Upper lobe of right lung (tissue), 1 donor: ENCODE measurements around the gene SLC9A9. TPM values are rescaled to one million over a fixed set of nuclear protein-coding genes. Genes with fewer than 3 reads are reported as not detected.

Experiments
- ATAC-seq: fragments of 200-7000 bp; cut with Tn5 transposase; one replicate; pipeline ENCODE4 v1.9.1; 2020; ENCODE audit warnings: mild to moderate bottlenecking, moderate library complexity
- DNase-seq: peaks from one replicate; pipeline ENCODE4 v3.0.0-alpha.2; 2020
- H3K27ac ChIP-seq: fragments of 200-600 bp; one replicate; pipeline ENCODE4 v1.8.0; 2022
- H3K27me3 ChIP-seq: fragments of 200-600 bp; one replicate; pipeline ENCODE4 v1.8.0; 2022; ENCODE audit warnings: mild to moderate bottlenecking
- H3K36me3 ChIP-seq: fragments of 200-600 bp; one replicate; pipeline ENCODE4 v1.8.0; 2022
- H3K4me1 ChIP-seq: fragments of 200-600 bp; one replicate; pipeline ENCODE4 v1.8.0; 2022
- H3K4me3 ChIP-seq: fragments of 200-600 bp; one replicate; pipeline ENCODE4 v1.8.0; 2022; ENCODE audit warnings: mild to moderate bottlenecking
- H3K9me3 ChIP-seq: fragments of 200-600 bp; one replicate; pipeline ENCODE4 v1.8.0; 2022
- intact Hi-C: fragments of 100-400 bp; cut with DNase I; formaldehyde crosslinking; loops from one replicate; pipeline ENCODE4 v1.11.0; 2022
- total RNA-seq: library from RNA; stranded (reverse); fragmentation: NEBNext Ultra II Directional; extraction: Animal tissue kit (Norgen Biotek cat#: 25700); gene quantifications from one replicate; pipeline ENCODE4 v1.2.1, GENCODE V29; 2021
- TF ChIP-seq, protein P1 (sequence below): fragments of 200-600 bp; IDR thresholded peaks from one replicate; pipeline ENCODE4 v1.8.0; 2022; ENCODE audit warnings: antibody characterized with exemption
- donor health status: DM: no; HTN: yes; CAD: no; lungs with severe emphysema.

SLC9A9 gene
- total RNA-seq, 1 donor from 2014 or later, result 13.3 TPM

DNA sequence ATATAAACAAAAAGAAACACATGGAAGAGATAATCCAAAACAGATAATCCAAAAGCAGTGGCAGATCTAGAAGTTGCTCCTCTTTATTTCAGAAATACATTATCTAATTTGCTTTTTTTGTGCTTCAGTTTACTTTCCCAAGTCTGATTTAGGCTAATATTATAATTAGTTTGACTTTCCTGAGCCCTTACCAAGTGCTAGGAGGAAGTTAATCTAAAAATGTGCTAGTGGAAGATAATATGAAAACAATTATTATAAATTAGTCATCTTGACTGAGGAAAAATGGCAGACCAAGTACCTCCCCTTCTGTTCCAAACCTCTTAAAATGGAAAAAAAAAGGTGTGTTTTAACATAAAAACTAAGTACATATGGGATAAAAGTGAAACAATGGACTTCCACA, 17.5 kb downstream of the SLC9A9 start:
- TF ChIP-seq, protein P1, sequence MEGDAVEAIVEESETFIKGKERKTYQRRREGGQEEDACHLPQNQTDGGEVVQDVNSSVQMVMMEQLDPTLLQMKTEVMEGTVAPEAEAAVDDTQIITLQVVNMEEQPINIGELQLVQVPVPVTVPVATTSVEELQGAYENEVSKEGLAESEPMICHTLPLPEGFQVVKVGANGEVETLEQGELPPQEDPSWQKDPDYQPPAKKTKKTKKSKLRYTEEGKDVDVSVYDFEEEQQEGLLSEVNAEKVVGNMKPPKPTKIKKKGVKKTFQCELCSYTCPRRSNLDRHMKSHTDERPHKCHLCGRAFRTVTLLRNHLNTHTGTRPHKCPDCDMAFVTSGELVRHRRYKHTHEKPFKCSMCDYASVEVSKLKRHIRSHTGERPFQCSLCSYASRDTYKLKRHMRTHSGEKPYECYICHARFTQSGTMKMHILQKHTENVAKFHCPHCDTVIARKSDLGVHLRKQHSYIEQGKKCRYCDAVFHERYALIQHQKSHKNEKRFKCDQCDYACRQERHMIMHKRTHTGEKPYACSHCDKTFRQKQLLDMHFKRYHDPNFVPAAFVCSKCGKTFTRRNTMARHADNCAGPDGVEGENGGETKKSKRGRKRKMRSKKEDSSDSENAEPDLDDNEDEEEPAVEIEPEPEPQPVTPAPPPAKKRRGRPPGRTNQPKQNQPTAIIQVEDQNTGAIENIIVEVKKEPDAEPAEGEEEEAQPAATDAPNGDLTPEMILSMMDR, result no peak
- H3K9me3 ChIP-seq, result no peaks in the 10 kb centered on the region
- no peaks in the 10 kb centered on the region for H3K27me3 ChIP-seq
- H3K36me3 ChIP-seq, result no peaks in the 10 kb centered on the region
- H3K4me3 ChIP-seq, result no peak overlapping the region
- peaks cover 13% of the 10 kb centered on the region for H3K4me1 ChIP-seq
- intact Hi-C loops, result no loop called here
- no peak overlapping the region for H3K27ac ChIP-seq
- ATAC-seq (no peak), DNase-seq (no peak)

GRCh38 chr3:143830063-143830462, 18.2 kb downstream of the SLC9A9 start:
- peaks cover 14% of the 10 kb centered on the region for H3K4me1 ChIP-seq
- no peak overlapping the region for H3K27ac ChIP-seq
- no peak overlapping the region for H3K4me3 ChIP-seq
- no peaks in the 10 kb centered on the region for H3K27me3 ChIP-seq
- intact Hi-C loops, result no loop called here
- ATAC-seq, result no peak
- TF ChIP-seq, protein P1, result no peak
- no peaks in the 10 kb centered on the region for H3K36me3 ChIP-seq
- DNase-seq, result no peak
- H3K9me3 ChIP-seq, result no peaks in the 10 kb centered on the region

- TF ChIP-seq, protein P1, result no peak
- Histone ChIP-seq H3K9me3 (no peaks in the 10 kb centered on the region), H3K27me3 (no peaks in the 10 kb centered on the region), H3K4me1 (peaks cover 27% of the 10 kb centered on the region), H3K27ac (no peak overlapping the region), H3K36me3 (no peaks in the 10 kb centered on the region), H3K4me3 (no peak overlapping the region)
- ATAC-seq (no peak), DNase-seq (no peak)
- intact Hi-C loops, result no loop called here
Measured at GRCh38 chr3:143827425-143827824, 20.8 kb downstream of the SLC9A9 start.

DNA sequence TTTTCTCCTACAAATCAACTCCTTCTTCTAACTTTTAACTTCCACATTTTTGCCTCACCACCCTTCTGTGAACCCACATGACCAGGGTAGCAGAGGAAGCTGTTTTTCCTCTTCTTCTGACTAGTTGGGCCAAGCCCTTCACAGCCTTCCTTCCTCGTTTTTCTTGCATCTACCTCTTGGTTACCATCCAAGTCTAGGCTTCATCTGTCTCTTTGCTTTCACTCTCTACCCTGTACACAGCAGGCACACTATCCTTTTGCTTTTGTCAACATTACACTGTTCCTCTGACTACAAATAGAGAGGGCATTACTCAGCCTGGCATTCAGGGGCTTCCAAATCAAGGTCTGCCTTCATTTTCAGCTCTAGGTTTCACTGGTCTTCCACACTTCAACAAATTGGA, 22.0 kb downstream of the SLC9A9 start:
- ATAC-seq (peak; percentile 82), DNase-seq (no peak)
- H3K4me1 ChIP-seq, result peaks cover 31% of the 10 kb centered on the region
- H3K9me3 ChIP-seq, result no peaks in the 10 kb centered on the region
- no peaks in the 10 kb centered on the region for H3K36me3 ChIP-seq
- H3K27me3 ChIP-seq, result no peaks in the 10 kb centered on the region
- intact Hi-C loops, result no loop called here
- no peak overlapping the region for H3K4me3 ChIP-seq
- TF ChIP-seq, protein P1, result no peak
- H3K27ac ChIP-seq, result no peak overlapping the region

DNA sequence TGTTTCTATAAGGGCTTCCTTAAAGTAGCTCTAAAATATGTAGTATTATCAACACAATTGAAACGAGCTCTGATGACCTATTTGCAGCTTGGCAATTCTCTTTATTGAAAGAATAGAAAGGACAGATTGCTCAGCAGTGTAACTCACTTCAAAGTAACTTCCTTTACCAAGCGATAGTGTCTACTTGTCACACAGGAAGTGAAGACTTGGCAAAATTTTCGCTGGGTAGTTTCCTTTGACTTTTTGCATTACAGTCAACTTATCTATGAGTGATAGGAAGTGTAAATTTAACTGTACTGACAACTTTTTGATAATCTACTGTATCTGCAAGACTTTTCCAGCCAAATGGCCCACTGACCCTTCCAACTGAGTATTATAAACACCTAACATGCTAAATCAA, 22.8 kb downstream of the SLC9A9 start:
- TF ChIP-seq, protein P1, result no peak
- Histone ChIP-seq H3K4me1 (peaks cover 23% of the 10 kb centered on the region), H3K27me3 (no peaks in the 10 kb centered on the region), H3K27ac (no peak overlapping the region), H3K9me3 (no peaks in the 10 kb centered on the region), H3K4me3 (no peak overlapping the region), H3K36me3 (no peaks in the 10 kb centered on the region)
- intact Hi-C loops, result no loop called here
- ATAC-seq (peak; percentile 34), DNase-seq (no peak)

- no peak for DNase-seq
- H3K27me3 ChIP-seq, result no peaks in the 10 kb centered on the region
- H3K36me3 ChIP-seq, result no peaks in the 10 kb centered on the region
- ATAC-seq, result no peak
- intact Hi-C loops, result no loop called here
- peaks cover 19% of the 10 kb centered on the region for H3K4me1 ChIP-seq
- TF ChIP-seq, protein P1, result no peak
- H3K4me3 ChIP-seq, result no peak overlapping the region
- H3K27ac ChIP-seq, result no peak overlapping the region
- no peaks in the 10 kb centered on the region for H3K9me3 ChIP-seq
Measured at GRCh38 chr3:143824735-143825385, 23.4 kb downstream of the SLC9A9 start.
